Keratinocyte (primary cell): ENCODE results near the gene CLN6.

Experiments used
- CTCF ChIP-seq, 3 experiments: IDR thresholded peaks in 1 of 3; conservative IDR thresholded peaks in 1 of 3; optimal IDR thresholded peaks in 1 of 3; 2 replicates in 2 of 3; 3 replicates in 1 of 3; pipeline versions ENCODE3 to v1.5.1; 2011; ENCODE audit warnings: low read length in 3 of 3, mild to moderate bottlenecking in 3 of 3, moderate library complexity in 2 of 3, control low read depth in 1 of 3, inconsistent platforms in 1 of 3; ENCODE audit not compliant: insufficient read depth in 2 of 3; ENCODE audit errors: extremely low read depth in 1 of 3
- EZH2 ChIP-seq: IDR thresholded peaks from one replicate; pipeline ENCODE4 v1.6.1; 2012; ENCODE audit warnings: inconsistent platforms, mild to moderate bottlenecking, low read length, moderate library complexity

- TF ChIP-seq CTCF (optimal IDR thresholded peaks at IDR 0.05 in 1 of 3, IDR thresholded peaks at IDR 0.05 in 1 of 3, conservative IDR thresholded peaks at IDR 0.05 in 1 of 3; ENCODE audit: extremely low read depth in 1 of 3, insufficient read depth in 2 of 3, low read length in 3 of 3) (no peak), EZH2 (no peak)
These were observed 54.0 kb downstream of the CLN6 start for GRCh38 chr15:68175526-68175925.
